ENCODE data around the gene CDC20B.

Gene CDC20B

DNA sequence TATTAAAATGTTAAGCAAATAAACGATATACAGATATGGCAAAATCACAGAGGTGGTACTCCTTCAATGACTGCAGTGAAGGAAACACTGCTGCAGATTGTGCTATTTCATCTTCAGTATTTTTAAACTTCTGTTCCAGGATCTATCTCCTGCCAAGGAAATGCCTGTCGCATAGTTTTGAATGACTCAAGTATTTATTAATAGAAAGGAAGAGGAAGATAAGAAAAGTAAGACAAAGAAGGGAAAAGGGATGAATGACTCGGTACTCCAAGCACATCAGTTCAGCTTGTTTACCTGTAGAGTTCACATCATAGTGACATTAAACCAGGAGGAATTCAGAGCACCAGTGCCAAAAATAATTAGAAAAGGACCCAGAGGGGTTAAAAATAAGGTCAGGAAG, 18.1 kb downstream of the CDC20B start:
- TF ChIP-seq POLR2A (IDR thresholded peaks at IDR 0.05; ENCODE audit: extremely low read depth, insufficient read length) (no peak), MAX (IDR thresholded peaks at IDR 0.05; ENCODE audit: low read depth, low read length) (no peak), CTCF (IDR thresholded peaks at IDR 0.05; ENCODE audit: low read depth, low read length) (no peak), MYC (IDR thresholded peaks at IDR 0.05; ENCODE audit: low read depth, low read length) (no peak)
- no peak overlapping the region for H3K4me3 ChIP-seq (ENCODE audit: low read depth, low read length)
- DNase-seq (ENCODE audit: low read depth), result no peak

- TF ChIP-seq POLR2A (IDR thresholded peaks at IDR 0.05; ENCODE audit: extremely low read depth, insufficient read length), result no peak
- no peak for TF ChIP-seq MYC (IDR thresholded peaks at IDR 0.05; ENCODE audit: low read depth, low read length)
- TF ChIP-seq MAX (IDR thresholded peaks at IDR 0.05; ENCODE audit: low read depth, low read length), result no peak
- no peak for TF ChIP-seq CTCF (IDR thresholded peaks at IDR 0.05; ENCODE audit: low read depth, low read length)
- no peak overlapping the region for H3K4me3 ChIP-seq (ENCODE audit: low read depth, low read length)
- DNase-seq (ENCODE audit: low read depth), result no peak
Measured at GRCh38 chr5:55151923-55152842, 20.8 kb downstream of the CDC20B start.

GRCh38 chr5:55149308-55149795, 23.6 kb downstream of the CDC20B start:
- H3K4me3 ChIP-seq (ENCODE audit: low read depth, low read length), result no peak overlapping the region
- no peak for DNase-seq (ENCODE audit: low read depth)
- TF ChIP-seq MYC (IDR thresholded peaks at IDR 0.05; ENCODE audit: low read depth, low read length) (no peak), CTCF (IDR thresholded peaks at IDR 0.05; ENCODE audit: low read depth, low read length) (no peak), MAX (IDR thresholded peaks at IDR 0.05; ENCODE audit: low read depth, low read length) (no peak), POLR2A (IDR thresholded peaks at IDR 0.05; ENCODE audit: extremely low read depth, insufficient read length) (no peak)

- H3K4me3 ChIP-seq (ENCODE audit: low read depth, low read length), result no peak overlapping the region
- TF ChIP-seq POLR2A (IDR thresholded peaks at IDR 0.05; ENCODE audit: extremely low read depth, insufficient read length) (no peak), MAX (IDR thresholded peaks at IDR 0.05; ENCODE audit: low read depth, low read length) (peak; percentile 18; the same call in 1 of the 2 replicates), MYC (IDR thresholded peaks at IDR 0.05; ENCODE audit: low read depth, low read length) (no peak), CTCF (IDR thresholded peaks at IDR 0.05; ENCODE audit: low read depth, low read length) (peak; percentile 94)
Measured at GRCh38 chr5:55146543-55147151, 26.3 kb downstream of the CDC20B start.

GRCh38 chr5:55146080-55146479, 26.9 kb downstream of the CDC20B start:
- DNase-seq (ENCODE audit: low read depth), result no peak
- no peak overlapping the region for H3K4me3 ChIP-seq (ENCODE audit: low read depth, low read length)

More at GRCh38 chr5:55146543-55147151, 26.3 kb downstream of the CDC20B start:
- peak; percentile 80 for DNase-seq (ENCODE audit: low read depth)

More at GRCh38 chr5:55146080-55146479, 26.9 kb downstream of the CDC20B start:
- TF ChIP-seq MYC (IDR thresholded peaks at IDR 0.05; ENCODE audit: low read depth, low read length) (no peak), CTCF (IDR thresholded peaks at IDR 0.05; ENCODE audit: low read depth, low read length) (no peak), POLR2A (IDR thresholded peaks at IDR 0.05; ENCODE audit: extremely low read depth, insufficient read length) (no peak), MAX (IDR thresholded peaks at IDR 0.05; ENCODE audit: low read depth, low read length) (no peak)
